HCT116 (cell line): ENCODE data around the gene DNM3. TPM values are rescaled to one million over a fixed set of nuclear protein-coding genes. Genes with fewer than 3 reads are reported as not detected.

ENCODE experiments used
- ATAC-seq: fragments of 200-7000 bp; cut with Tn5 transposase; 2 replicates; pipeline ENCODE4 v1.9.1; 2020; ENCODE audit warnings: mild to moderate bottlenecking, moderate library complexity
- BruUV-seq: library from RNA; stranded (reverse); fragments of 400-500 nt; replicated peaks from 2 replicates; lab custom pipeline; 2021; lab: Mats Ljungman, UMichigan
- CTCF ChIA-PET: fragments of 300-600 bp; sonication (Branson Sonifier 250); formaldehyde crosslinking; loops from one replicate; lab custom pipeline; 2021; ENCODE audit warnings: antibody characterized with exemption; lab: Charles Lee
- POLR2A ChIA-PET: fragments of 300-600, 350-600 bp; sonication (Branson Sonifier 250); formaldehyde crosslinking; loops from one replicate; lab custom pipeline; 2021; ENCODE audit warnings: antibody characterized with exemption; lab: Charles Lee
- RAD21 ChIA-PET, 2 experiments: fragments of 300-600 bp; sonication (Branson Sonifier 250); formaldehyde crosslinking; loops; one replicate each; lab custom pipeline; 2023; ENCODE audit warnings: low total read pairs in 2 of 2; ENCODE audit not compliant: uncharacterized antibody in 2 of 2, unreplicated experiment in 2 of 2, low non-redundant PET in 1 of 2; lab: Charles Lee
- DNase-seq: peaks from one replicate; pipeline ENCODE4 v3.0.0-alpha.2; 2010; ENCODE audit warnings: low read depth, low spot score
- H2AFZ ChIP-seq: fragments of 200-600 bp; shearing (Covaris generic), sonication (generic); 2 replicates; pipeline ENCODE4 v1.6.1; 2017; ENCODE audit warnings: low read depth, mixed run types, mixed read lengths, antibody characterized with exemption, low read length; ENCODE audit not compliant: poor library complexity, severe bottlenecking
- H3K27ac ChIP-seq: 2 replicates; pipeline ENCODE4 v1.5.1; 2012; ENCODE audit warnings: low read depth, low read length
- H3K27me3 ChIP-seq: fragments of 200-600 bp; sonication (generic); 2 replicates; pipeline ENCODE4 v1.6.1; 2016; ENCODE audit warnings: mixed run types, low read length, mixed read lengths; ENCODE audit not compliant: insufficient read depth
- H3K36me3 ChIP-seq, 2 experiments: fragments of 200-500 bp in 1 of 2; fragments of 200-600 bp in 1 of 2; sonication (Bioruptor generic) in 1 of 2; sonication (generic) in 1 of 2; 2 replicates each; pipeline versions ENCODE4 v1.5.1 to v1.6.1; 2014 to 2016; ENCODE audit warnings: low read length in 2 of 2, inconsistent platforms in 1 of 2, mixed read lengths in 1 of 2, mixed run types in 1 of 2; ENCODE audit not compliant: insufficient read depth in 2 of 2, control insufficient read depth in 1 of 2
- H3K4me1 ChIP-seq, 2 experiments: fragments of 200-600 bp in 1 of 2; sonication (generic) in 1 of 2; 2 replicates each; pipeline versions ENCODE4 v1.5.1 to v1.6.1; 2012 to 2017; ENCODE audit warnings: low read length in 2 of 2, inconsistent platforms in 1 of 2, mild to moderate bottlenecking in 1 of 2, mixed read lengths in 1 of 2, mixed run types in 1 of 2, moderate library complexity in 1 of 2; ENCODE audit not compliant: insufficient read depth in 2 of 2, control insufficient read depth in 1 of 2
- H3K4me2 ChIP-seq: fragments of 200-600 bp; sonication (generic); 2 replicates; pipeline ENCODE4 v1.6.1; 2017; ENCODE audit warnings: mixed run types, low read length, mixed read lengths
- H3K4me3 ChIP-seq, 2 experiments: fragments of 200-600 bp in 1 of 2; sonication (generic) in 1 of 2; replicated peaks in 1 of 2; 2 replicates each; pipeline ENCODE4 v1.5.1; 2011 to 2016; ENCODE audit warnings: low read length in 2 of 2, control low read depth in 1 of 2, low read depth in 1 of 2, mild to moderate bottlenecking in 1 of 2, mixed read lengths in 1 of 2, mixed run types in 1 of 2
- H3K79me2 ChIP-seq: fragments of 200-600 bp; sonication (generic); 2 replicates; pipeline ENCODE4 v1.6.1; 2017; ENCODE audit warnings: mild to moderate bottlenecking, mixed run types, low read length, moderate library complexity, mixed read lengths; ENCODE audit not compliant: insufficient read depth
- H3K9ac ChIP-seq: fragments of 200-600 bp; sonication (generic); 2 replicates; pipeline ENCODE4 v1.6.1; 2016; ENCODE audit warnings: low read length, mixed read lengths
- H3K9me2 ChIP-seq: fragments of 200-600 bp; sonication (generic), shearing (Covaris generic); 2 replicates; pipeline ENCODE4 v1.6.1; 2017; ENCODE audit warnings: mixed run types, mild to moderate bottlenecking, moderate library complexity; ENCODE audit not compliant: insufficient read depth
- H3K9me3 ChIP-seq, 2 experiments: fragments of 200-500 bp in 1 of 2; fragments of 200-600 bp in 1 of 2; sonication (Bioruptor generic) in 1 of 2; sonication (generic) in 1 of 2; 2 replicates each; pipeline ENCODE4 v1.6.1; 2014 to 2017; ENCODE audit warnings: low read length in 2 of 2, mixed read lengths in 2 of 2, inconsistent platforms in 1 of 2, low read depth in 1 of 2, mild to moderate bottlenecking in 1 of 2, mixed run types in 1 of 2, moderate library complexity in 1 of 2; ENCODE audit not compliant: control insufficient read depth in 1 of 2, insufficient read depth in 1 of 2
- H4K20me1 ChIP-seq: fragments of 200-600 bp; sonication (generic), shearing (Covaris generic); 2 replicates; pipeline ENCODE4 v1.6.1; 2017; ENCODE audit warnings: mixed run types, mild to moderate bottlenecking, moderate library complexity; ENCODE audit not compliant: insufficient read depth
- ATF3 ChIP-seq: IDR thresholded peaks from 2 replicates; pipeline ENCODE4 v1.6.1; 2012
- CBX3 ChIP-seq: IDR thresholded peaks from 2 replicates; pipeline ENCODE4 v1.6.1; 2012; ENCODE audit warnings: low read depth
- CEBPB ChIP-seq: IDR thresholded peaks from 2 replicates; pipeline ENCODE4 v1.6.1; 2012; ENCODE audit warnings: low read depth
- CTCF ChIP-seq, 3 experiments: fragments of 200-600 bp in 1 of 3; sonication (generic) in 1 of 3; IDR thresholded peaks in 2 of 3; conservative IDR thresholded peaks in 1 of 3; 2 replicates each; pipeline ENCODE4 v1.5.1; 2012 to 2017; ENCODE audit warnings: low read depth in 2 of 3, low read length in 2 of 3, antibody characterized with exemption in 1 of 3, borderline replicate concordance in 1 of 3, control low read depth in 1 of 3, mild to moderate bottlenecking in 1 of 3, mixed read lengths in 1 of 3, mixed run types in 1 of 3, moderate library complexity in 1 of 3; ENCODE audit not compliant: insufficient read depth in 1 of 3
- EGR1 ChIP-seq: IDR thresholded peaks from 2 replicates; pipeline ENCODE4 v1.6.1; 2012; ENCODE audit warnings: low read depth
- ELF1 ChIP-seq: IDR thresholded peaks from 2 replicates; pipeline ENCODE4 v1.6.1; 2012; ENCODE audit warnings: low read depth, borderline replicate concordance
- EZH2 ChIP-seq: fragments of 200-600 bp; sonication (generic); IDR thresholded peaks from 2 replicates; pipeline ENCODE4 v1.6.1; 2017; ENCODE audit warnings: antibody characterized with exemption, mixed run types
- JUND ChIP-seq: IDR thresholded peaks from 2 replicates; pipeline ENCODE4 v1.6.1; 2012
- MAX ChIP-seq: IDR thresholded peaks from 2 replicates; pipeline ENCODE4 v1.6.1; 2012
- RAD21 ChIP-seq: IDR thresholded peaks from 2 replicates; pipeline ENCODE4 v1.6.1; 2012; ENCODE audit warnings: low read depth, mild to moderate bottlenecking
- REST ChIP-seq: IDR thresholded peaks from 2 replicates; pipeline ENCODE4 v1.6.1; 2012; ENCODE audit warnings: low read depth
- SIN3A ChIP-seq: IDR thresholded peaks from 2 replicates; pipeline ENCODE4 v1.6.1; 2012; ENCODE audit warnings: low read depth
- SP1 ChIP-seq: IDR thresholded peaks from 2 replicates; pipeline ENCODE4 v1.6.1; 2012; ENCODE audit warnings: low read depth
- SRF ChIP-seq: IDR thresholded peaks from 2 replicates; pipeline ENCODE4 v1.6.1; 2012; ENCODE audit warnings: low read depth
- YY1 ChIP-seq: IDR thresholded peaks from 2 replicates; pipeline ENCODE4 v1.6.1; 2011; ENCODE audit warnings: low read length, low read depth, moderate library complexity, mild to moderate bottlenecking; ENCODE audit not compliant: insufficient replicate concordance; ENCODE audit errors: extremely low read depth
- ZNF274 ChIP-seq: fragments of 200-500 bp; sonication (Bioruptor generic); IDR thresholded peaks from 2 replicates; pipeline ENCODE4 v1.6.1; 2014; ENCODE audit warnings: mild to moderate bottlenecking, low read depth, low read length, inconsistent platforms
- intact Hi-C: fragments of 100-400 bp; cut with micrococcal nuclease; formaldehyde crosslinking; loops from 2 replicates; pipeline ENCODE4 v1.10.0; 2022
- total RNA-seq: library from RNA; stranded (reverse); gene quantifications from one replicate; pipeline ENCODE4 v1.2.1, GENCODE V29; 2021; ENCODE audit not compliant: unreplicated experiment

The DNM3 gene
- total RNA-seq, 1 experiment from 2014 or later, result 3.1 TPM

DNA sequence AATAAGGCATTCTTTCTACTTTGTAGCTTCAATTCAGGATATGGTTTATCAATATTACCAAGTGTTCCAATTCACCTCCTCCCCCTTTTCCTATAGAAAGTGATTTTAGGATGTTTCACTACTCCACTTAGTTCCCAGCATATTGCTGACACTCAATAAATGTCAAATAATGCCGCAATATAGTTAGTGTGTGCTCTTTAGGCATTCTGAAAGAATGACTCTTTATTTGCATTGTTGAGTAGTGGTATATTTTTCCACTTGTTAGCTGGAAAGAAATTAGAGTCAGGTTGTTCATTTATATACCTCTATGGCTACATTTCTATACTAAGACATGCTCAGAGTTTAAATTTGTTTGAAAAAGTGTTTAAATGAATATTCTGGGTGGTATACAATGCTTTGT, 424.6 kb downstream of the DNM3 start:
- TF ChIP-seq EGR1, result no peak
- TF ChIP-seq SIN3A, result no peak
- TF ChIP-seq SP1, result no peak
- no peak for TF ChIP-seq SRF
- Histone ChIP-seq H3K9ac (no peak overlapping the region), H2AFZ (no peak overlapping the region), H3K4me2 (no peak overlapping the region), H3K27me3 (no peaks in the 10 kb centered on the region), H3K9me2 (no peaks in the 10 kb centered on the region), H3K4me1 (no peaks in the 10 kb centered on the region), H3K9me3 (no peaks in the 10 kb centered on the region), H3K79me2 (no peaks in the 10 kb centered on the region), H3K36me3 (no peaks in the 10 kb centered on the region), H4K20me1 (no peaks in the 10 kb centered on the region), H3K4me3 (no peak overlapping the region), H3K27ac (no peak overlapping the region)
- RAD21 ChIA-PET, result no interaction called here
- DNase-seq (no peak), ATAC-seq (no peak)
- CTCF ChIA-PET, result no interaction called here
- POLR2A ChIA-PET, result no interaction called here
- no TSS peak for BruUV-seq
- intact Hi-C loops, result no loop called here

- BruUV-seq, result no TSS peak
- H3K4me2 ChIP-seq, result no peak overlapping the region
- POLR2A ChIA-PET, result no interaction called here
Observed at GRCh38 chr1:172266528-172267174, 425.4 kb downstream of the DNM3 start.

More at GRCh38 chr1:172266528-172267174, 425.4 kb downstream of the DNM3 start:
- no peaks in the 10 kb centered on the region for H3K36me3 ChIP-seq
- intact Hi-C loops, result no loop called here
- ATAC-seq, result no peak
- TF ChIP-seq ELF1 (no peak), RAD21 (no peak), SRF (no peak), ZNF274 (no peak), JUND (no peak), REST (no peak), YY1 (no peak), CTCF (IDR thresholded peaks at IDR 0.05 in 2 of 3, conservative IDR thresholded peaks at IDR 0.05 in 1 of 3; ENCODE audit: borderline replicate concordance in 1 of 3, insufficient read depth in 1 of 3, low read depth in 2 of 3, low read length in 2 of 3) (no peak), EZH2 (no peak), EGR1 (no peak), MAX (no peak), SIN3A (no peak), ATF3 (no peak), CBX3 (no peak), SP1 (no peak), CEBPB (no peak)
- TF ChIP-seq, all 23 proteins: peak for 0
- Histone ChIP-seq H3K9me3 (no peaks in the 10 kb centered on the region), H2AFZ (no peak overlapping the region), H3K4me3 (no peak overlapping the region), H3K9me2 (no peaks in the 10 kb centered on the region), H3K27me3 (no peaks in the 10 kb centered on the region), H3K79me2 (no peaks in the 10 kb centered on the region), H4K20me1 (no peaks in the 10 kb centered on the region), H3K4me1 (no peaks in the 10 kb centered on the region), H3K27ac (no peak overlapping the region), H3K9ac (no peak overlapping the region)
- no peak for DNase-seq
- CTCF ChIA-PET, result no interaction called here
- RAD21 ChIA-PET, result no interaction called here
